GM21381 (cell line): ENCODE results near the gene ZSCAN10.
"Not testable (repeated sequence)": the region's sequence is repeated elsewhere in the genome, so short reads cannot be mapped to it uniquely, and the experiment has no call there.

Experiments used
- ATAC-seq: cut with Tn5 transposase; IDR thresholded peaks from one replicate; pipeline ENCODE4 v1.9.1; 2021; ENCODE audit warnings: mild to moderate bottlenecking, moderate library complexity; ENCODE audit not compliant: unreplicated experiment

The ZSCAN10 gene

GRCh38 chr16:3065069-3065741, 33.9 kb downstream of the ZSCAN10 start, which contains the start of gene IL32:
Gene IL32 (plus strand): TSS chr16:3065640. CDS start chr16:3065812, 172 bp downstream.
- ATAC-seq, result no peak

GRCh38 chr16:3063625-3064386, 35.3 kb downstream of the ZSCAN10 start:
- ATAC-seq, result no peak

GRCh38 chr16:3062553-3062952, 36.5 kb downstream of the ZSCAN10 start:
- ATAC-seq, result no peak

- ATAC-seq, result no peak
Observed at GRCh38 chr16:3060339-3061127, 38.6 kb downstream of the ZSCAN10 start.

GRCh38 chr16:3059723-3060242, 39.3 kb downstream of the ZSCAN10 start:
- no peak for ATAC-seq

GRCh38 chr16:3059041-3059722, 39.9 kb downstream of the ZSCAN10 start:
- ATAC-seq, result peak; percentile 78

- ATAC-seq, result peak; percentile 31
Observed at GRCh38 chr16:3058139-3059030, 40.7 kb downstream of the ZSCAN10 start.

GRCh38 chr16:3057181-3058138, 41.6 kb downstream of the ZSCAN10 start:
- no peak for ATAC-seq

- ATAC-seq, result no peak
Observed at GRCh38 chr16:3056336-3057180, 42.5 kb downstream of the ZSCAN10 start.

- not testable (repeated sequence) for ATAC-seq
Observed at GRCh38 chr16:3055734-3056115, 43.4 kb downstream of the ZSCAN10 start.

- no peak for ATAC-seq
Observed at GRCh38 chr16:3054965-3055733, 43.9 kb downstream of the ZSCAN10 start.

- not testable (repeated sequence) for ATAC-seq
Observed at GRCh38 chr16:3053330-3053710, 45.8 kb downstream of the ZSCAN10 start.

GRCh38 chr16:3052571-3053329, 46.3 kb downstream of the ZSCAN10 start:
- not testable (repeated sequence) for ATAC-seq

- ATAC-seq, result no peak
Observed at GRCh38 chr16:3051494-3051893, 47.6 kb downstream of the ZSCAN10 start.

- ATAC-seq, result no peak
Observed at GRCh38 chr16:3051009-3051408, 48.1 kb downstream of the ZSCAN10 start.

- ATAC-seq, result no peak
Observed at GRCh38 chr16:3050487-3050886, 48.6 kb downstream of the ZSCAN10 start.
